ENCODE measurements around the gene SUGCT.

Gene SUGCT

GRCh38 chr7:40827222-40828085 is 692.6 kb downstream of the SUGCT start:
- peak overlapping the region; percentile 93 for H3K27ac ChIP-seq
- DNase-seq (ENCODE audit: low read depth, low spot score), result no peak

DNA sequence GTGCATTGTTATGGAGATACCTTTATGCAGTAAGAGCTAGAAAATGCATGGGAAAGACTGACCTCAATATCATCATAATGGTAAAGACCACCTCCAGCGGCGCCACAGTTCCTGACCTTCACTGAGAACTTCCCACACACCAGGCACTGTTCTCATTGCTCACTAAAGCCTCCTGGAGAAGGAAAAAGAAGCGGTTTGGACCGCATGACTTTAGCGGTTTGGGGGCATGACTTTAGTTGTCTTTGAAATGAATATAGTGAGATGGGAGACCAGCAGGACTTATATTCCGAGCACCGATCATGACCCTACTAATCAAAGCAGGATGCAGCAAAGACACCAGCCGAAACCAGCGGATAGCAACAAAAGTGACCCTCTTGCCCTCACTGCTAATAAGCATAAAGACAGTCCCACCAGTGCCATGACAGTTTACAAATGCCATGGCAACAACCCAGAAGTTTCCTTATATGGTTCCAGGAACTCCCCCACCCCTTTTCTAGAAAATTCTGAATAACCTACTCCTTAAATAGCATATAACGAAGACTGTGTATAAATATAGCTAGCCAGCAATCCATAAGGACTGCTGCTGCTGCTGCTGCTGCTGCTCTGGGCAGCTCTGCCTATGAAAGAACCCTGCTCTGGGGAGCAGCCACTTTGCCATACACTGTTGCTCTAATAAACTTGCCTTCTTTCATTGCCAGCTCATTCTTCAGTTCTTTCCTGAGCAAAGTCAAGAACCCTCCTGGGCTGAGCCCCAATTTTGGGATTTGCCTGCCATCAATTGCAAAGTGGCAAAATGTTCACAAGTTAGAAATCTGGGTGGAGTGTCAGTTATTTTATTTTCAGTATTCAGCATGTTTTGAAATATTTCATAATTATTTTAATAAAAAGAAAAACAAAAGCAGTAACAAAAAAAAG is 694.1 kb downstream of the SUGCT start:
- no peak overlapping the region for H3K27ac ChIP-seq
- DNase-seq (ENCODE audit: low read depth, low spot score), result no peak

DNA sequence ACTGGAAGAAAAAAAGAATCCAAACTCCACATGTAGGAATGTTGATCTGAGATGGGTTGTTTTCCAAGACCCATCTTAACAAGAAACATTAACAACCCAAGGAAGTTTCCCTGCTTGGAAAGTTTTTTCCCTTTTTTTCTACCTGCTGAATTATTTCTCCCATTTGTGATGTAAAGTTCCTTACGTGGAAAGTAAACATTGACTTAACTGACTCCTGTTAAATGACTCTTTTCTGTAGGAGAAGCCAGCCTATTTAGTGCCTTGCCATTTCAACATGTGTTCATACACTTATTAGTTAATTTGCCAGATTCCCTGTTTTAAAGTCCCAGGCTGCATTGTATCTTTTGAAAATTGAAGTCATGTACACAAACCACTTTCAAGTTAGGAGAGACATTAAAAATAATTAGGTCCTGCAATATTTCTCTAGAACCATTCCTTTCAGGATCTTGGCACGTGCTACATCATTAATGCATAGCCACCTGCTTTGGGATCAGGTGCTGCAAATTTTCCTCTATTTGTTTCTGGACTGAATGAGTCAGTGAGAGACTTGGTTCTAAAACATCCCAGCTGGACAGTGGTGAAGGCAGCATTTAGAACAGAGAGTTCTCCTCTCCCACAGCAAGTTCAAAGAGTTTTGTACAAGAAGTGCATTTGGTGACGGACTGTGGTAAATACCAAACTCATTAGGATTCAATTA is 698.5 kb downstream of the SUGCT start:
- no peak for DNase-seq (ENCODE audit: low read depth, low spot score)
- H3K27ac ChIP-seq, result peak overlapping the region; percentile 3

DNA sequence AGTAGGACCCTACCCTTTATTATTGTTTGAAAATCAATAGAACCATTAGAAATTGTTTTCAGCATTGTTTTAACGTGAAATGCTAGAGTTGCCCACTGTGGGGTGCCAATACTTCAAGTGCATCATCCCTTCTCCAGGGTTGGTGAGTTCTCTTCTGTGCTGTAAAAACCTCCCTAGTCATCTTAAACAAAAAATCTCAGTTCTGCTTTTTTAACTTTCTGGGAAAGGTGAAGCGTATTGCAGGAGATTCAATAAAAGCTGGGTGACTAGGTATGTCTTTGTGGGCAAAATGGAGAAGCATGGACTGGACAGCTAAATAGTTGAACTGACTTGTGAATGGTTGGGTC is 699.1 kb downstream of the SUGCT start:
- no peak for DNase-seq (ENCODE audit: low read depth, low spot score)
- no peak overlapping the region for H3K27ac ChIP-seq

DNA sequence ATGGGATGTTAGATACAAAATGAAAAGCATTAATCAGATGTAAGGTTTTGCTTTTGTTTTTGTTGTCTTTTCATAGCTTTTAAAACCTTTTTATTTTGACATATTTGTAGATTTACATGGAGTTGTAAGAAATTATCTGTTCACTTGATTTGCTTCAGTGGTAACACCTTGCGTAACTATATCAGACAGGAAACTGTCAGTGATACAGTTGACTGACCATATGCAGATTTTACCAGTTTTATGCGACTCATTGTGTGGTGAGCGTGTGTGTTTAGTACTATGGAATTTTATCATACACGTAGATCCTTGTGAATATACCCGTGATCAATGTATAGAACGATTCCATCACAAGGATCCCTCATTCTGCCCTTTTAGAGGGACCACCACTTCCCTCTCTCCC is 701.4 kb downstream of the SUGCT start:
- DNase-seq (ENCODE audit: low read depth, low spot score), result no peak
- H3K27ac ChIP-seq, result peak overlapping the region; percentile 0

GRCh38 chr7:40839881-40840280 is 705.1 kb downstream of the SUGCT start:
- DNase-seq (ENCODE audit: low read depth, low spot score), result no peak
- no peak overlapping the region for H3K27ac ChIP-seq

DNA sequence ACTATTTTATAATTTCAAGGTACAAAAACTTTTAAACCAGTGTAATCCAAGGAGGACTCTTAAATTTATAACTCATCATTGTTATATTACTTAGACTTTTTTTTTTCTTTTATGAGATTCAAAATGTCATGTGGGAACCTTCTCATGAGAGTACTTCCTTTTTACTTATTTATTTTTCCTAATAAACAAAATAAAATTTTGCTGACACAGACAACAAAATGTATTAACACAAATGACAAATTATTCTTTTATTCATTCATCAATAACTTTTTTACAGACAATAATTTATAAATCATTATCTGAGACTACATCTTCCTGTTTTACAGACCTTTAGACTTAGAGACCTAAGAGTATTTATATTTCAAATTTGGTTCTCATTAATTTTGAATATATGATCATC is 706.2 kb downstream of the SUGCT start:
- DNase-seq (ENCODE audit: low read depth, low spot score), result no peak
- no peak overlapping the region for H3K27ac ChIP-seq

DNA sequence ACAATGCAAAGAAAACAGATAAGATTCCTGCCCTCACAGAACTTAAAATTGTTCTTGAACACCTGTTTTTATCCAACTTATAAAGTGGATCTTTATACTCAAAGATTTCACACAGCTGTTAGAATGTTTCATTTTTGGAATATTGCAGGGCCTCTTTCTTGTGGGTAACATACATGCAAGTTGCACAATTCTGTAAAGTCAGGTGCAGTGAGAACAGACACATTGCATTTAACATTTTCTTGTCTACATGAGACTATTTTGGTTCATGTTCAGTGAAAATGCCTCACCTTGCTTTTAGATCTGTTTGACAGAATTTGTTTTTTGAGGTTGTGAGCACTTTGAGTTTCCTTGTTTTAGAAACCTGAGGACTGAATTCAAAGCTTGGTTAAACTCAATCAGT is 707.8 kb downstream of the SUGCT start:
- peak overlapping the region; percentile 86 for H3K27ac ChIP-seq
- DNase-seq (ENCODE audit: low read depth, low spot score), result no peak

GRCh38 chr7:40843338-40843985 is 708.7 kb downstream of the SUGCT start:
- peak overlapping the region; percentile 86 for H3K27ac ChIP-seq
- peak; percentile 76 for DNase-seq (ENCODE audit: low read depth, low spot score)

DNA sequence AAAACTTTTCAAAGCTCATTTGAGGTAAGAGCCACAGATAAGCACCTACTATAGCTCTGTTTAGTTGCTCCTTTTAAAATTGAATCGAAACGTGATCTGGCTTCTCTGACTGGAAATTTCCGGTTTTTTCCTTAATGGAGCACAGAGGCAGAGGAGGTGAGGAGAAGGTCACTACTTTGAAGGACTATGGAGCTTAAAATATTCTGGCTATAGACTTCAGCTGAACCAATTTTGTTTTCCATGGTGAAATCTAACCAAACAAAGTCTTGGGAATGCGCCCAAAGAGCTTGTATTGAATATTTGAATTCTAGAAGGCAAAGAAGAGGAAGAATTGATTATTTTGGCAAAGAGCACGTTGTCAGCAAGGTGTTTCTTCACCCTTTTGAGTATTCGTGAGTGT is 711.1 kb downstream of the SUGCT start:
- H3K27ac ChIP-seq, result no peak overlapping the region
- no peak for DNase-seq (ENCODE audit: low read depth, low spot score)

DNA sequence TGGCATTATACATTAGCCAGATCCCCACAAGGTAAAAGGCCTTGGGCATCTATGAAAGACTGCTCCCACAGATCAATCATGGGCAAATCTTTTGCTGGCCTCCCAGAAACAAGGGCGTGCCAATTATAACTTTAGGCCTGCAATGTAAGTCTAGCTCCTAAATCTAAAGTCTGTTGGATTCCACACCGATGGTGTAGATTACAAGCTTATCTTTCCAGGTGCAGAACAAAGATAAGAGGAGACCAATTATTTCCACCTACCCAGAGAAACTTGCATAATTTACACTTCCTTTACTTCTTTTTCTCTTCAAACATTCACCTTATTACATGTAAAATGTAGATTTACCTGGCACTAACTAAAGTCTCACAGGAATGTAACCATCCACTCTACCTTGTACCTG is 713.1 kb downstream of the SUGCT start:
- no peak overlapping the region for H3K27ac ChIP-seq
- DNase-seq (ENCODE audit: low read depth, low spot score), result no peak

- no peak overlapping the region for H3K27ac ChIP-seq
- DNase-seq (ENCODE audit: low read depth, low spot score), result no peak
Measured at GRCh38 chr7:40848541-40849221, 713.9 kb downstream of the SUGCT start.

DNA sequence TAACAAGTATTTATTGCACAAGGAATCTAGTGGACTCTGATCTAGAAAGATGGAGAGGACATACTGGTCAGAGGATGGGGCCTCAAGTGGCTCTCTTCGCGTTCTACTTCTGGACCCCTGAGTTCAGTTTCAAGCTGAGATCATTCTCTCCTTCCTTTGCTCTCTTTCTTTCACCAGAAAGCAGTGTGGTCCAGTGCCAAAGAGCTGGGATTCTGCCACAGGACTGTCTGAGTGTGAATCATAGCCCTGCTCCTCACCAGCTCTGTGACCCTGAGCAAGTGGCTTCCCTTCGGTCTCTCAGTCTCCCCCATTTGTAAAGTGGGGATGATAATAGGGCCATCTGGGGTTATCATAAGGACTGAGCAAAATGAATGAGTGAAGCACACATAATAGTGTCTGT is 715.2 kb downstream of the SUGCT start:
- DNase-seq (ENCODE audit: low read depth, low spot score), result no peak
- no peak overlapping the region for H3K27ac ChIP-seq

- no peak for DNase-seq (ENCODE audit: low read depth, low spot score)
- no peak overlapping the region for H3K27ac ChIP-seq
Measured at GRCh38 chr7:40851001-40851400, 716.2 kb downstream of the SUGCT start.

DNA sequence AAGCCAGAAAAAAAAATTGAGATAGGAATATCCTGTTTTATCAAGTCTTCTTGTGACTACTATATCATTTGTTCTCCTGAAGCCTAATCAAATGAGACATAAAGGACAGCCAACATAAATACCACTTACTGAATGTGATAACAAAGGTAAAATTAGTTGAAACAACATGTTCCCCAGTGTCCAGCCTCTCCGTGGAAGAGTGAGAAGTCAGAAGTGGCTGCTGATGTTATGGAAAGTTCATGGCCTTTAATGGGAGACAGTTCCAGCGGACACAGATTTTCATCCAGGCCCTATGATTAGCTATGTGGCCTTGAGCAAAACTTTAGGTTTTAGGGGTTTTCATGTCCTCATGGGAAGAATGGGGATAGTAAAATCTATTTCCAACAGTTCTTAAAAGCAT is 724.3 kb downstream of the SUGCT start:
- no peak overlapping the region for H3K27ac ChIP-seq
- DNase-seq (ENCODE audit: low read depth, low spot score), result no peak

DNA sequence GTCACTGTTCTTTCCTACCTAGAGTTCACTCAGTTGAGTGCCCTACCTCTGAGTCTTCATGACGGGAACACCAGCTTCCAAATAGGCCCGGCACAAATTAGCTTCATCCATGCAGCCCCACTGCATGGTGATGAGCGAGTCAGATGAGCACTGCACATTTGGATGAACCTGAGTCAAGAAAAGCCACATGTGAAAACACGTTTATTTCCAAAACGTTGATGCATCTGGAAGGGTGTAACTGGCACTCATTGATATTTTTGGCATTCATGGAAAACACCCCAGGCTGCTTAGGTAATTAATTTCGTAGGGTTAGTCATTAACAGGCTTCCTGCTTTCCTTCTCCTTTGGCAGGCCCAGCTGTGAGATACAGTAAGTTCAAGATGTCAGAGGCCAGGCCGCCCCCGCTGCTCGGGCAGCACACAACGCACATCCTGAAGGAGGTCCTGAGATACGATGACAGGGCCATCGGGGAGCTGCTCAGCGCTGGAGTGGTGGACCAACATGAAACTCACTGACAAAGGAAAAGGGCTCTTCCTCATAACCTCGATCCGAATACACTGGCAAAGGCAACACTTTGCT is 725.2 kb downstream of the SUGCT start:
- peak; percentile 44 for DNase-seq (ENCODE audit: low read depth, low spot score)
- H3K27ac ChIP-seq, result no peak overlapping the region

DNA sequence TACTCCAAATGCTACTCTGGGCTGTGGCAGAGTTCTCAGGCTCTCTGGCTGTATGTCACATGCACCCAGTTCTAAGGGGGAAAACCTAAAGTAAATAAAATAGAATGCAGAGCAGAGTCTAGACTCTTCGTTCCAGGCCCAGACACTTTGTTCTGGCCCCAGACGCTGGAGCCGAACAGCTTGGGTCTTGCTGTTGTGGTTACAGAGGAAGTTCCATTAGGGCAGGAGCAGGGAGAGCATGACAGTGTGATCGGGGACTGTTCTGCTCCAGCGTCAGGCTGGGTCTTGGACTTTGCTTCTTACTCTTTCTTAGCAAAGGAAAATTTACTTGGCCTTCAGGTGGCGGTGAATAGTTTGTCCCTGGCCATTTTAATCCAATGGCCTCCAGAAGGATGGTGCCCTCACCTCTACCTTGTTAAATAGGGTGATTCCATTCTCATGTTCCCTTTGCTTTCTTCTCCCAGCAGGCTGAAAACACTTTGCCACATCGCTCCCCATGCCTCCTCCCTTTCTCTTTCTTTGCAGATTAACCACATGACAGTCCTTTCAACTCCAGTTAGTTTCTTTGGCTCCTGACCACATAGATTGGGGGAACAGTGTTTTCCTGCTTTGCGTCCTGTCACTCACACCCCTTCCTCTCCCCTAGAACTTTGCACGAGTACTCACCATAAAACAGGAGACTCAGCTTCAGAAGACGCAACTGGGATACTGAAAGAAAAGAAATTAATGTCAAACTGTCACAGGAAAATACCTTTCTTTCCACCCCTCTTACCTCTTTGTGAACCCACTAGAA is 730.8 kb downstream of the SUGCT start:
- no peak for DNase-seq (ENCODE audit: low read depth, low spot score)
- H3K27ac ChIP-seq, result no peak overlapping the region

- H3K27ac ChIP-seq, result no peak overlapping the region
- DNase-seq (ENCODE audit: low read depth, low spot score), result no peak
Measured at GRCh38 chr7:40866601-40867000, 731.8 kb downstream of the SUGCT start.

DNA sequence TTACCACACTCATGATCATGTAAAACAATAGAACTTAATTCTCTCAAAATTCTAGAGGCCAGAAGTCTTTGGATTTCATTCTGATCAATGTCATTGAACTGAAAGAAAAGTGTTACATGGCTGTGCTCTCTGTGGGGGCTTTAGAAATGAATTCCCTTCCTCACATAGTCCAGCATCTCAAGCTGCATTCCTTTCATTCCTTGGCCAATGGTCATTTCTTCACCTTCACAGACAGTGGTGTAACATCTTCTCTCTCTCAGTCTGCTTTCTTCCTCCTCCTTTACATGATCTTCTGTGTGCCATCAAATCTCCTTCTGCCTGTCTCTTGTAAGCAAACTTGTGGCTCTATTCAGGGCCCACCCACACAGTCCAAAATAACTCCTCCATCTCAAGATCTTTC is 735.3 kb downstream of the SUGCT start:
- no peak overlapping the region for H3K27ac ChIP-seq
- DNase-seq (ENCODE audit: low read depth, low spot score), result no peak
